ENCODE measurements around the gene DCAF17.

Gene DCAF17

DNA sequence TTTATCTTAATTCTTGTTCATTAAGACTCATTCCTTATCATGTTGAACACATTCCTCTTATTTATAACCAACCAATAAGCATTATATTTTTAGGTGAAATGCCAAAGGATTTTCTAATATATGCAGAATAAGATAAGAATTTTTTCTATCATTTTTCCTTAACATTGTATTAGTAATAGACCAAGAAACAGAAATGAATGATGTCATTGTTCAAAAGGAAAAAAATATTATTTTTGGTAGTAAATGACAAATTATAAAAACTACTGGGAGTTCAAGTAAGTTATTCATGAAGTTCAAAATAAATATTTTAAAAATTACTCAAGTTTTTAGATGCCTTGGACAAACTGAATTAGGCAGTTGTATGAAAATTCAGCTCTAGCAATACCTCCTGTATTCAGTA is 25.5 kb downstream of the DCAF17 start:
- DNase-seq = no peak
- no peak for TF ChIP-seq GATA1 (IDR thresholded peaks at IDR 0.05; ENCODE audit: low read depth, low read length)
- TF ChIP-seq POLR2A (IDR thresholded peaks at IDR 0.05; ENCODE audit: low read length) = no peak

- DNase-seq = no peak
These were observed 26.5 kb downstream of the DCAF17 start for GRCh38 chr2:171460537-171460936.

DNA sequence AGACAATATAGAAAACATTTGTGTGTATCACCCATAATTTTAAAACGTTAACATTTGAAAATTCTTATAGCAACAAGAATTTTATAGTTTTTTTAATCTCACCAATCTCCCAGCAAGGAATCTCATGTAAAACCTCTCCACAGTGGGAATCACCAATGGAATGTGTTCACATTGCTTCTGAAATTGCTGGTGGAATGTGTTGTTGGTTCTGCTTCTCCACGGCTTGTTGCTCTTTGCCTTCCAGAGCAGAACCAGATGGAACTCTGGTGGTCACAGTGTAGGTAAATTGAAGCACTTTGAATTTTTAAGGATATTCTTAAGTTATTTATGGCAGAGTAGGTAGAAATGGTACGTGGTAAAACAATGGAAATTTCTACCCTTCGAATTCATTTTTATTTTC is 35.1 kb downstream of the DCAF17 start:
- no peak for TF ChIP-seq GATA1 (IDR thresholded peaks at IDR 0.05; ENCODE audit: low read depth, low read length)
- no peak for TF ChIP-seq POLR2A (IDR thresholded peaks at IDR 0.05; ENCODE audit: low read length)
- no peak for DNase-seq

More at GRCh38 chr2:171460537-171460936, 26.5 kb downstream of the DCAF17 start:
- no peak for TF ChIP-seq POLR2A (IDR thresholded peaks at IDR 0.05; ENCODE audit: low read length)
- no peak for TF ChIP-seq GATA1 (IDR thresholded peaks at IDR 0.05; ENCODE audit: low read depth, low read length)

DNA sequence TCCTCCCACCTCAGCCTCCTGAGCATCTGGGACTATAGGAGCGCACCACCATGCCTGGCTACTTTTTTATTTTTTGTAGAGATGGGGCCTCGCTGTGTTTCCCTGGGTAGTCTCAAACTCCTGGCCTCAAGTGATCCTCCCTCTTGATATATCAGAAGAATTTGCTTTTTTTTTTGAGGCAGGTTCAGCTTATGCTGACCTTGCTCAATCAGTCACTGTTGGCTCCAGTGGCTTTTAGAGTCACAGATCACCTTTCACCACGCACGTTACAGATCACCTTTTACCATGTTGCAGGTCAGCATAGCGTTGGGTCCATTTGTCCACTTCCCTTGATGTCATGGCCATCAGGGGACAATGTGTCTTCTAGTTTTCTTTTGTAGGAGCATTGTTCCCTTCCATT is 36.1 kb downstream of the DCAF17 start:
- TF ChIP-seq GATA1 (IDR thresholded peaks at IDR 0.05; ENCODE audit: low read depth, low read length) = no peak
- TF ChIP-seq POLR2A (IDR thresholded peaks at IDR 0.05; ENCODE audit: low read length) = no peak
- no peak for DNase-seq

- TF ChIP-seq GATA1 (IDR thresholded peaks at IDR 0.05; ENCODE audit: low read depth, low read length) (no peak), POLR2A (IDR thresholded peaks at IDR 0.05; ENCODE audit: low read length) (no peak)
- DNase-seq = no peak
These were observed 42.0 kb downstream of the DCAF17 start for GRCh38 chr2:171475979-171476378.

DNA sequence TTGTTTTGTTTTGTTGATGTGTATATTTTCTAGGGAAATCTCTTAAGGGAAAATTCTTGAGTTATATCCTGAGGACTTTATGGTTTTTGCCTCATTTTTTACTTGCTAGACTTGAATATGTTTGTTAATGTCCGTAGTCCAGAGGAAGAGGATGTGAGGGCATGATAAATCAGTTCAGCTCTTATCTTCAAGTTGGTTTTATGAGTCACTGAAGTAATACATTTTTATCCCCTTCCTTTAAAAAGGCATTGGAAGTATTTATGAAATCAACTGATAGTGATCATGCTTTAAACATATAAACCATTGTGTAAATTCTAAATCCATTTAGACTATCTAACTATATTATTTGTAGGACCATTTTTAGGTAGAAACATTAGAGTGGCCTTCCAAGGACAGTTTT is 44.3 kb downstream of the DCAF17 start:
- DNase-seq = no peak
- TF ChIP-seq GATA1 (IDR thresholded peaks at IDR 0.05; ENCODE audit: low read depth, low read length) = no peak
- no peak for TF ChIP-seq POLR2A (IDR thresholded peaks at IDR 0.05; ENCODE audit: low read length)

- TF ChIP-seq GATA1 (IDR thresholded peaks at IDR 0.05; ENCODE audit: low read depth, low read length) (no peak), POLR2A (IDR thresholded peaks at IDR 0.05; ENCODE audit: low read length) (no peak)
- DNase-seq = no peak
These were observed 45.3 kb downstream of the DCAF17 start for GRCh38 chr2:171479154-171479814.

GRCh38 chr2:171480908-171481307 is 46.9 kb downstream of the DCAF17 start:
- TF ChIP-seq POLR2A (IDR thresholded peaks at IDR 0.05; ENCODE audit: low read length) (no peak), GATA1 (IDR thresholded peaks at IDR 0.05; ENCODE audit: low read depth, low read length) (no peak)
- no peak for DNase-seq

GRCh38 chr2:171482308-171482707 is 48.3 kb downstream of the DCAF17 start:
- DNase-seq = no peak
- no peak for TF ChIP-seq GATA1 (IDR thresholded peaks at IDR 0.05; ENCODE audit: low read depth, low read length)
- TF ChIP-seq POLR2A (IDR thresholded peaks at IDR 0.05; ENCODE audit: low read length) = no peak

DNA sequence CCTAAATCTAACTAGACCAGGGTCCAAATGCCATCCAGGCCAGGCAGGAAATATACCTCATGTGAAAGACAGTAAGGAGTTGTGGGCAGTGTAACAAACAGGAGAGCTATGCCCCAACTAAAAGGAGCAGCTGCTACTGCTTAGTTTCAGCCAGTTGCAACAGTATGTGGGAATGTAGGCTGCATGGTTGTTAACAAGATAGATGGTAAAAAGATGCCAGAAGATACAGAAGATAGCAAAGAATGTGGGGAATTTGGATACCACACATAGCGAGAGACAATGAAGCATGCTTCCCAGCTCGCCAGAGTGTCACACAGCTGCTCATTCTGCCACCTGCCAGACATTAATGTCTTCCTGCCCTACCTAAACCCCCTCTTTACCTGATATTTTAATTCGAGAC is 48.9 kb downstream of the DCAF17 start:
- no peak for TF ChIP-seq GATA1 (IDR thresholded peaks at IDR 0.05; ENCODE audit: low read depth, low read length)
- TF ChIP-seq POLR2A (IDR thresholded peaks at IDR 0.05; ENCODE audit: low read length) = no peak
- DNase-seq = no peak

- TF ChIP-seq POLR2A (IDR thresholded peaks at IDR 0.05; ENCODE audit: low read length) = no peak
- no peak for TF ChIP-seq GATA1 (IDR thresholded peaks at IDR 0.05; ENCODE audit: low read depth, low read length)
- no peak for DNase-seq
These were observed 49.8 kb downstream of the DCAF17 start for GRCh38 chr2:171483793-171484192.

DNA sequence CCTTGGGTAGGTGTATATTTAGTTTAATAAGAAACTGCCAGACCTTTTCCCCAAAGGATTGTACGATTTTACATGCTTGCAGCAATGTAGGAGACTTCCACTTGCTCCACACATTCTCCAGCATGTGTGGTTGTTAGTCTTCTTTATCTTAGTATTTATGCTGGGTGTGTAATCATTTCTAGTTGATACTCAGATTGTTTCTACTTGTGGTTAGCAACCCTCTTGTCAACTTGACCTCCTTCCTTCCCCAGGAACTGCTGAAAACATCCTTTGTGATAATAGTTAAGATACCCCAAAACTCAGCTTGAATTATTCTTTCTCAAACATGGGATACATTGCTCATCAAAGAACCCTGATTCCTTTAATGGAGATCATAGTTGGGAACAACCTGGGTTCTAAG is 51.1 kb downstream of the DCAF17 start:
- TF ChIP-seq POLR2A (IDR thresholded peaks at IDR 0.05; ENCODE audit: low read length) (no peak), GATA1 (IDR thresholded peaks at IDR 0.05; ENCODE audit: low read depth, low read length) (no peak)

DNA sequence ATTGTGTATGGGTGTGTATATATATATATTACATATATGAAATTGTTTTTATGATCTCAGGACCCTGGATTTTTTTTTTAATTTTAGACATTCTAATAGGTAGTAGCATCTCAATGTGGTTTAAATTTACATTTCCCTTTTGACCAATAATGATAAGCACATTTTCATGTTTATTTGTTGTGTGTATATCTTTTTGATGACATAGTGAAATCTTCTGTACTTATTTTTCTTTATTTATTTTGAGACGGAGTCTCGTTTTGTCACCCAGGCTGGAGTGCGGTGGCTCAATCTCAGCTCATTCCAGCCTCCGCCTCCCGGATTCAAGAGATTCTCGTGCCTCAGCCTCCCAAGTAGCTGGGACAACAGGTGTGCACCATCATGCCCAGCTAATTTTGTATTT is 53.2 kb downstream of the DCAF17 start:
- TF ChIP-seq POLR2A (IDR thresholded peaks at IDR 0.05; ENCODE audit: low read length) = no peak
- TF ChIP-seq GATA1 (IDR thresholded peaks at IDR 0.05; ENCODE audit: low read depth, low read length) = no peak
- no peak for DNase-seq

More for the DNA sequence above, 51.1 kb downstream of the DCAF17 start:
- no peak for DNase-seq

- TF ChIP-seq POLR2A (IDR thresholded peaks at IDR 0.05; ENCODE audit: low read length) (no peak), GATA1 (IDR thresholded peaks at IDR 0.05; ENCODE audit: low read depth, low read length) (no peak)
- no peak for DNase-seq
These were observed 53.8 kb downstream of the DCAF17 start for GRCh38 chr2:171487803-171488259.

- no peak for TF ChIP-seq POLR2A (IDR thresholded peaks at IDR 0.05; ENCODE audit: low read length)
- TF ChIP-seq GATA1 (IDR thresholded peaks at IDR 0.05; ENCODE audit: low read depth, low read length) = no peak
These were observed 56.6 kb downstream of the DCAF17 start for GRCh38 chr2:171490577-171490976.

More at GRCh38 chr2:171490577-171490976, 56.6 kb downstream of the DCAF17 start:
- DNase-seq = no peak

All from erythroblast (primary cell).